ENCODE measurements around the gene AUTS2. TPM values are rescaled to one million over a fixed set of nuclear protein-coding genes. Genes with fewer than 3 reads are reported as not detected.
"Not testable (repeated sequence)": the region's sequence is repeated elsewhere in the genome, so short reads cannot be mapped to it uniquely, and the experiment has no call there.

Gene AUTS2
- total and polyA plus RNA-seq, 2 donors (not counting 1 experiment from before 2014, with no cell fraction given), result 0.60 to 9.1 TPM

- Histone ChIP-seq H3K79me2 (ENCODE audit: control insufficient read depth, insufficient read depth, low read length) (no peaks in the 10 kb centered on the region), H3K4me1 (ENCODE audit: control insufficient read depth, extremely low read depth, insufficient read depth, low read length) (no peaks in the 10 kb centered on the region), H2AFZ (ENCODE audit: low read length) (no peak overlapping the region), H3K9me3 (ENCODE audit: control insufficient read depth, insufficient read depth, low read depth, low read length) (no peaks in the 10 kb centered on the region), H3K9ac (ENCODE audit: insufficient read depth, low read length) (no peak overlapping the region), H3K36me3 (ENCODE audit: control insufficient read depth, insufficient read depth, low read length) (no peaks in the 10 kb centered on the region), H3K27me3 (ENCODE audit: control insufficient read depth, insufficient read depth, low read length) (no peaks in the 10 kb centered on the region), H4K20me1 (ENCODE audit: control insufficient read depth, extremely low read depth, insufficient read depth, low read length) (no peaks in the 10 kb centered on the region), H3K27ac (ENCODE audit: insufficient read depth, low read length) (no peak overlapping the region), H3K4me3 (replicated peaks in 1 of 4; ENCODE audit: control extremely low read depth in 1 of 4, insufficient read depth in 1 of 4, low read depth in 3 of 4, low read length in 4 of 4) (no peak overlapping the region), H3K4me2 (ENCODE audit: extremely low read depth, insufficient read depth, low read length) (no peak overlapping the region)
- TF ChIP-seq EZH2 (IDR thresholded peaks at IDR 0.05; ENCODE audit: low read length, missing control alignments), result no peak
- DNase-seq (ENCODE audit: low read depth in 2 of 2), result no peak
Measured at GRCh38 chr7:70270149-70270548, 671.9 kb downstream of the AUTS2 start.

- Histone ChIP-seq H3K27ac (ENCODE audit: insufficient read depth, low read length) (no peak overlapping the region), H2AFZ (ENCODE audit: low read length) (no peak overlapping the region), H3K9ac (ENCODE audit: insufficient read depth, low read length) (no peak overlapping the region), H3K36me3 (ENCODE audit: control insufficient read depth, insufficient read depth, low read length) (no peaks in the 10 kb centered on the region), H3K4me1 (ENCODE audit: control insufficient read depth, extremely low read depth, insufficient read depth, low read length) (no peaks in the 10 kb centered on the region), H3K4me3 (replicated peaks in 1 of 4; ENCODE audit: control extremely low read depth in 1 of 4, insufficient read depth in 1 of 4, low read depth in 3 of 4, low read length in 4 of 4) (no peak overlapping the region), H3K4me2 (ENCODE audit: extremely low read depth, insufficient read depth, low read length) (no peak overlapping the region), H4K20me1 (ENCODE audit: control insufficient read depth, extremely low read depth, insufficient read depth, low read length) (no peaks in the 10 kb centered on the region), H3K27me3 (ENCODE audit: control insufficient read depth, insufficient read depth, low read length) (no peaks in the 10 kb centered on the region), H3K79me2 (ENCODE audit: control insufficient read depth, insufficient read depth, low read length) (no peaks in the 10 kb centered on the region), H3K9me3 (ENCODE audit: control insufficient read depth, insufficient read depth, low read depth, low read length) (no peaks in the 10 kb centered on the region)
- peak; percentile 26 to 57 for DNase-seq (ENCODE audit: low read depth in 2 of 2)
- TF ChIP-seq EZH2 (IDR thresholded peaks at IDR 0.05; ENCODE audit: low read length, missing control alignments) (no peak), CTCF (conservative IDR thresholded peaks at IDR 0.05 in 1 of 2, IDR thresholded peaks at IDR 0.05 in 1 of 2; ENCODE audit: low read depth in 1 of 2, low read length in 2 of 2) (no peak)
Measured at GRCh38 chr7:70271617-70272081, 673.4 kb downstream of the AUTS2 start.

- not testable (repeated sequence) for H3K36me3 ChIP-seq (ENCODE audit: control insufficient read depth, insufficient read depth, low read length); DNase-seq (ENCODE audit: low read depth in 2 of 2); H3K27ac ChIP-seq (ENCODE audit: insufficient read depth, low read length); H4K20me1 ChIP-seq (ENCODE audit: control insufficient read depth, extremely low read depth, insufficient read depth, low read length); H2AFZ ChIP-seq (ENCODE audit: low read length); H3K79me2 ChIP-seq (ENCODE audit: control insufficient read depth, insufficient read depth, low read length); H3K4me2 ChIP-seq (ENCODE audit: extremely low read depth, insufficient read depth, low read length); H3K9ac ChIP-seq (ENCODE audit: insufficient read depth, low read length); H3K4me3 ChIP-seq (replicated peaks in 1 of 4; ENCODE audit: control extremely low read depth in 1 of 4, insufficient read depth in 1 of 4, low read depth in 3 of 4, low read length in 4 of 4); H3K9me3 ChIP-seq (ENCODE audit: control insufficient read depth, insufficient read depth, low read depth, low read length); H3K27me3 ChIP-seq (ENCODE audit: control insufficient read depth, insufficient read depth, low read length); H3K4me1 ChIP-seq (ENCODE audit: control insufficient read depth, extremely low read depth, insufficient read depth, low read length)
Measured at GRCh38 chr7:70275570-70275969, 677.3 kb downstream of the AUTS2 start.

- Histone ChIP-seq H3K36me3 (ENCODE audit: control insufficient read depth, insufficient read depth, low read length) (no peaks in the 10 kb centered on the region), H2AFZ (ENCODE audit: low read length) (no peak overlapping the region), H3K27ac (ENCODE audit: insufficient read depth, low read length) (no peak overlapping the region), H3K9me3 (ENCODE audit: control insufficient read depth, insufficient read depth, low read depth, low read length) (no peaks in the 10 kb centered on the region), H3K4me2 (ENCODE audit: extremely low read depth, insufficient read depth, low read length) (no peak overlapping the region), H3K9ac (ENCODE audit: insufficient read depth, low read length) (no peak overlapping the region), H3K4me1 (ENCODE audit: control insufficient read depth, extremely low read depth, insufficient read depth, low read length) (no peaks in the 10 kb centered on the region), H3K27me3 (ENCODE audit: control insufficient read depth, insufficient read depth, low read length) (no peaks in the 10 kb centered on the region), H3K4me3 (replicated peaks in 1 of 4; ENCODE audit: control extremely low read depth in 1 of 4, insufficient read depth in 1 of 4, low read depth in 3 of 4, low read length in 4 of 4) (no peak overlapping the region), H3K79me2 (ENCODE audit: control insufficient read depth, insufficient read depth, low read length) (no peaks in the 10 kb centered on the region), H4K20me1 (ENCODE audit: control insufficient read depth, extremely low read depth, insufficient read depth, low read length) (no peaks in the 10 kb centered on the region)
- DNase-seq (ENCODE audit: low read depth in 2 of 2), result peak in 1 of 2 donors; percentile 6
- TF ChIP-seq EZH2 (IDR thresholded peaks at IDR 0.05; ENCODE audit: low read length, missing control alignments) (no peak), CTCF (conservative IDR thresholded peaks at IDR 0.05 in 1 of 2, IDR thresholded peaks at IDR 0.05 in 1 of 2; ENCODE audit: low read depth in 1 of 2, low read length in 2 of 2) (no peak)
Measured at GRCh38 chr7:70285187-70285586, 686.9 kb downstream of the AUTS2 start.
